NCI-H226 (cell line): ENCODE data around the gene ASB11.
"Not testable (repeated sequence)": the region's sequence is repeated elsewhere in the genome, so short reads cannot be mapped to it uniquely, and the experiment has no call there.

Experiments
- DNase-seq: peaks from one replicate; pipeline ENCODE4 v3.0.0-alpha.2; 2015

Gene ASB11

DNA sequence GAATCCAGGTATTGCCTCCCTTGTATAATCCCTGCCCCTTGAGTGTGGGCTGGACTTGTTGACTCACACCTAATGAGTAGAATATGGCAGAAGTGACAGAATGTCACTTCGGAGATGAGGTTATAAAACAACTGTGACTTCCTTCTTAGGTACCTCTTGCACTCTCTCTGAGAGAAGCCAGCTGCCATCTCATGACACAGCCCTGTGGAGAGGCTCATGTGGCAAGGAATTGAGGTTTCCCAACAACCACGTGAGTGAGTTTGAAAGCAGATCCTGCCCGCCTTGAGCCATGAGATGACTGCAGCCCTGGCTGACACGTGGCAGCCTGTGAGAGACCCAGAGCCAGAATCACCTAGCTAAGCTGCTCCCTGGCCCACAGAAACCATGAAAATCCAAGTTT is 13.5 kb downstream of the ASB11 start:
- no peak for DNase-seq

DNA sequence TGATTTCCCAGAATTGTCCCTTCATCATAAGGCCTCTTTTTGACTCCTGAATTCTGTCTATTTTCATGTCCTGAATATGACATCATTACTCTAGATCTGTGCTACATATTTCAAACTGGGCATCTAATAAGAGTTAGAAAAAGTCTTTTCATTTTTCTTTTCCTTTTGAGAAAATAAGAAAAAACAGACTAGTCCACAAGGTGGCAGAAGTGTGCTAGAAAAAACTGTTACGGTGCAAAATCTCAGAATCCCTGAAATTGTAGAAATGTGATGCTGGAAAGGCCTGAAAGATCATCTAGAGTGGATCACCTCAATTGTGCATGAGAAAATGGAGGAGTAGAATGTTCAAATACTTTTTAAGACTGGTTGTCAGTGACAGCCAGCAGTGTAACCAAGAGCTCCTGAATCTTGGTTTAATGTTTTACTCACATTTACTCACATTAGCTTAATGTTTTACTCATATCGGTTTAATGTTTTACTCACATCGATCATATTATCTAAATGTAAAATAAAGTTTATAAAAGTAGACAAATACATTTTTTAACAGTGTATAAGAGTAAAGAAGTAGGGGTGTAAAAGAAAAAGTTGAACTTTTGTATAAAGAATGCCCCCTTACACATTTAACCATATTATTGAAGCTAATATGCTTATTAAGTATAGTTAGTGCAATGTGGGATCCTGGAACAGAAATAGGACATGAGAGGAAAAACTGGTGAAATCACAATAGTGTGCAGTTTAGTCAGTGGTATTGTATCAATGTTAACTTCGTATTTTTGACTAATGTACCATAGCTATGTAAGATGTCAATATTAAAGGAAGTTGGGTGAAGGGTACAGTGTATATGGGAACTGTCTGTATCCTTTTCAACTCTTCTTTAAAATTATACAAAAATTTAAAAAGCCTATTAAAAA is 15.2 kb downstream of the ASB11 start:
- DNase-seq = no peak

DNA sequence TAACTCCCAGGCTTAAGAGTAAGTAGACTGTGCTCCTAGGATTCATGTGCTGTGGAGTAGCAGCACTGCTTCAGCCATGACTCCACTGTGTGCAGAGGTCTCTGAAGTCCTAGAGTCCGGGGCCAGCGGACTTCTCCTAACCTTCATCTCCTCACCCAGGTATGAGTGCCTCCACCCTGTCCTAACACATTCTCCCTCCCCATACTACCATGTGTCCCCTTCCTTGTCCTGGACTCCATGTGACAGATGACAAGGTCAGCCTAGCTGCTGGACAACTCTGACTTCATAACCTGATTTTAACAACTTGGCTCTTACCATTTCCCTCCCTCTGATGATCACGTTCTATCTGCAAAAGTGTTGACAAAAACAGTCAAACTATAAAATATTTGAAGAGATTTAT is 16.7 kb downstream of the ASB11 start:
- DNase-seq = no peak

DNA sequence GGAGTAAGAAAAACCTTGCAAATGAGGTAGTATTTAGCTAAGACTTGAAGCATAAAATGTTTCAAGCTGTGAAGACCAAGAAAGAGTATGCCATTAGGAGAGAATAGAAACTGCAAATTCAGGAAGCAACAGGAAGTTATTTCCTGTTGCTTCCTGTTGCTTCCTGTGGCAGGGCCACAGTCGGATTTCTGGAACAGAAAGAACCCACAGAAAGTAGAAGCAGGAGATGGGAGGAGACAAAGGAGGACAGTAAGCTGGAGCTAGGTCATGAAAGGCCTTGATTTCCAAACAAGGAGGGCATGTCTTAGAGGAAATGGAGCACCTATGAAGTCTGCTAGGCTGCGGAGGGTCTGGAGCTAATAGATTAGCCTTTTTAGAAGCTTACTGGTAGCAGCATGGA is 17.2 kb downstream of the ASB11 start:
- DNase-seq = no peak

DNA sequence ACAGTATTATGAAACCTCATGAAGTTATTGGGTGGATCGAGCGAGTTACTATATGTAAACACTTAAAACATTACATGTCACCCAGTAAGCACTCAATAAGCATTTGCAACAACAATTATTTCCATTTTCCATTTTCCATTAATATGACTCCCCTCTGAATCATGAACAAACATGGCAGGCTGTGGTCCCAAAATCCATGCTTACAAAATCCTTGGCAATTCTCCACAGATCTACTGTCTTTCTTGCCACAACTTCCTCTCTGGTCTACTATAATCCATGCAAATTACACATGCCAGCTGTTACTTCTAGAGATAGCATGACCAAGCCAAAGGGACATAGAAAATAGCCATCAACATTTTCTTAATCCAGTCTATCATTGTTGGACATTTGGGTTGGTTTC is 22.0 kb downstream of the ASB11 start:
- no peak for DNase-seq

DNA sequence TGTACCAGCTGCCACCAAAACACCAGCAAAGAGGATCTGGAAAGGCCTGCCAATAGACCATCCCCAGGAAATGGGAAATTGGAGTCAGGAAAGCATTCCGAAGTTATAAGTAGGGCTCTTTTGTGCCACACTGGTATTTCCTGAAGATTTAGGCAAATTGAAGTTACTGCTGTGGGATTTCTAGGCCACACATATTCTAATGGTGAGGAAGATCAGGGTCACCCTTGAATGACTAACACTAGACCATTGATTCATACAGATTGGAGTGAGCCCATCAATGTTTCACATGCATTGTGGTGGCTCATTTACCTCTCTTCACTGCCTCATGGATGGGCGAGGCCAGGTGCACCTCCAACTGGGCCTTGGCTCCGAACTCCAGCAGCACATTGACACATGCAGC is 22.6 kb downstream of the ASB11 start:
- no peak for DNase-seq

DNA sequence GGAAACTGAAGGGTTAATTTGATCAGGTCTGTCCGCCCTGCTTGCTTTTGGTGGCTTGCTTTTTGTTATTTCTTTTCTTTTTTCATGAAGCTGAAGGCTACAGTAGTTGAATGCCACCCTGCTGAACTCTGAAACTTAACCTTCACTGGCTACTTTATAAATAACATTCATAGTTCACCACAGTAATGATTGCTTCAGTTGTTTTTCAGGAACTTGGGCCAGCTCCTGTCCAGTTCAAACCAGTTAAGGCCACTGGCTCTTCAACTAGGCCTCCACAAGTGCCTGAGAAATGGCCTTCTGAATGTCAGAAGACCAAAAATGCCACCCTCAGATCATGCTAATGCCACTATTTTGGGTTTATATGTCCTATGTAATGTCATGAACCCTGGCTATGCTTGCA is 37.8 kb downstream of the ASB11 start:
- no peak for DNase-seq

DNA sequence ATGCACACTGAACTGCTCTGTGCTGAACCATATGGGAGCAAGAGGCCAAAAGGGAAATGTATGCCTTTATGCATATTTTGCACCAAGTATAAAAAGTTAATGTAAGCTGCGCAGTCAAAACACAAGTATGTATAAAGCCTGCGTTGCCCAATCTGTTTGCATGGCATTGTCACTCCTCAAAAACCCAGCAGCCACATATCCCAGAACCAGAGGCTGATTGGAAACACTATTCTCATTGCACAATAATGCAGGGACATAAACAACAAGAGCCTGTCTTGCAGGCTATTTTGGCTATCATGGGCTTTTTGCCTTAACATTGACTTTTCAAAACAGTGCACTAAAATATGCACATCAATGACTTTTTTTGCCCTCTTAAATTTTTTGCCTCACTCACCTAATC is 40.5 kb downstream of the ASB11 start:
- DNase-seq = no peak

DNA sequence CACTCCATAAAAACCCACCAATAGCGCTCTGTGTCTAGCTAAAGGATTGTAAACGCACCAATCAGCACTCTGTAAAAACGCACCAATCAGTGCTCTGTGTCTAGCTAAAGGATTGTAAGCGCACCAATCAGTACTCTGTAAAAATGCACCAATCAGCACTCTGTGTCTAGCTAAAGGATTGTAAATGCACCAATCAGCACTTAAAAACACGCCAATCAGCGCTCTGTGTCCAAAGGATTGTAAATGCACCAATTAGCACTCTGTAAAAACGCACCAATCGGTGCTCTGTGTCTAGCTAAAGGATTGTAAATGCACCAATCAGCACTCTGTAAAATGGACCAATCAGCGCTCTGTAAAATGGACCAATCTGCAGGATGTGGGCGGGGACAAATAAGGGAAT is 42.2 kb downstream of the ASB11 start:
- not testable (repeated sequence) for DNase-seq

DNA sequence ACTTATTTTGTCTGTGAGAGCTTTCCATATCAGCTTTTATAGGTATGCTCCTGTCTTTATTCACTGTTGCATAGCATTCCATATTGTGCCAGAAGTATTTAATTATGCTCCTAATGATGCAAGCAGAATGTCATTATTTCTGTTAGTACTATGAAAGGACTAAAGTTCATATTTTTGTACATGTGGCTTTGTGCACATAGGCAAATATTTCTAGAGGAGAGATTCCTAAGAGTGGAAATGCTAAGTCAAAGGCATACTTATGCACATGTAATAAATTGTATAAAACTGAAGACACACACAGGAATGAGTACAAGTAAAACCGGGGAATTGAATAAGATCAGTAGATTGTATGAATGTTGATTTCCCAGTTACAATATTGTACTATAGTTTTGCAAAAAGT is 43.7 kb downstream of the ASB11 start:
- DNase-seq = no peak

DNA sequence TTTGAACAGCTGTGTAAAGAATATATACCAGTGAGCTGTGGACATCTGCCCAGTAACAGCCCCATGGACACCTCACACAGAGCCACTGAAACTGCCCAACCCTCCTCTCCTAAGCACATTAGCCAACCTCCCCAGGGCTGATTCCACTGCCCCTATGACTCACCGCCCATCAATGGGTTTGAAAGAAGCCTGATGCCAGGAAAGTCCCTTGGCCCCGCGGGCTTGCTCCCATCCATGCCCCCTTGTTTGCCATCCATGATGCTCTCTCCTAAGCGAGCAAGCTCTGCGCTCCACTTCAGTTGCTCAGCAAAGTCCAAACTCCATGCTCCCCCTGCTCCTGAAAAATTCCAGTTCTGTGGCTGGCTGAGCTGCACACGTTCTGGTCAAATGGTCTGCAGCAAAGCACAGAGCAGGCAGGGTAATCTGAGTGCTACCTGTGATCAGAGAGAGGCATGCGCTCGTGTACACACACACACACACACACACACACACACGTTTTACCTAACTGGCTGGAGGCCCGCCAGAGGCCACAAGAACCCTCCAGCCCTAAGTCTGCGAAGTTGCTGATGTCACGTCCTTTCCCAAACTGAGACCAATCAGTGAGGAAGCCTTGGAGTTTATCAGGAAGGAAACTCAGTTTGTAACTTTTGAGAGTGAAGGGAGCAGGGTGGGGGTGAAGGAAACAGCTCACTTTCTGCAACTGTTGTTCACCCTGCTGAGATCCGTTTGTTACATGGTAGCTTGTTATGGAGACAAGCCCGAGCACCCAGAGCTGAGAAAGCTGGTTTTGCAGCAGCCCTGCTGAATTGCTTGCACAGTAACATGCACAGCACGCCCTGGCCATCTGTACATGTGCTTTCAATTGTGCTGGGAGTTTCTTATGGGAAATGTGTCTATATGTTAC is 45.6 kb downstream of the ASB11 start, which contains the start of gene ASB9:
Gene ASB9, minus strand, starts transcription at position 466 of the 904 bp plus-strand sequence. Its CDS starts 209 bp downstream, at position 257.
- peak; percentile 74 for DNase-seq

DNA sequence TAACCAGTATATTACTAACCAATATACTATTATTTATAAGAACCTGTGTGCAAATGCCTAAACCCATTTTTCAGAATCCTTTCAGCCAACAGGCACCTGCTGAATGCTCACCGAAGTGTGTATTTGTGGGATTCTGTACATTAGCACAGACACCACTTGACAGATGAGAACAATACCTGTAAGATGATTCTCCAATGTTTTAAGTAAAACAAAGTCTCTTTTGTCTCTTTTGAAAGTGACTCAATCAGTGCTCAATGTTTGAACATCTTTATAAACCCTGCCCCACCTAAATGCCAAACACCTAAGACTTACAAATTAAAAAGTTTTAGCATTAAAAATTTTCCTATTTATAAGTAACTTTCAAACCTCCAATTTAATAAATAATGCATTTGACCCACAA is 46.3 kb downstream of the ASB11 start:
- no peak for DNase-seq

DNA sequence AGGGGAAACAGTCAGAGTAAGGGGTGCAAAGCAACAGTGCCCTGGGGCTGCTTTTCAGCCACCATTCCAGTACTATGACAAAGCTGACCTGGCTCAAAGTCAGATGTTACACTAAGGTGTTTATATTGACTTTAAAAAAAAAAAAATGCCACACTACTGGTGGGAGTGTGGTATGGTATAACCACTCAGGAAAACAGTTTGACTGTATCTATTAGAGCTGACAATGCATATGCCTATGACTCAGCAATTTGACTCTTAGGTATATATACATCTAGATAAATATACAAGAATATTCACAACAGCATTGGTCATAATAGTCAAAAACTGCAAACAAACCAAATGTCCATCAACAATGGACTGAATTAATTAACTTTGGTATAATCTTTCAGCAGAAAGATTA is 60.6 kb downstream of the ASB11 start:
- DNase-seq = no peak

DNA sequence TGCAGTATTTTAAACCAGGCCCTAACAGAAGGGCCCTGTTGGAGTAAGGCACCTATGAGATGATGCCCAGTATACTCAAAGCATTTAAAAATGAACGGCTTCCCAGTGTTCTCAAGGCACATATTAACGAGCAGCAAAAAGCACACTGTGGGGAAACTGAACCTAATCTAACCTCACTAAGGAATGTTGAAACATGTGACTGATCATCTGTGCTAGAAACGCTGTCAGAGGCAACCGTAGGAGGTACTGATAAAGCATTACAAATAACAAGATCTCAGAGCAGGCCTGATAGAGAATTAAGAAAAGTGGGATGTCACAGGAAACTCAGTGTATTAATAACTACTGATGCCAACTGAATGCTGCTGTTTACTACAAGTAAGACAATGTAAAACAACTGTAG is 69.5 kb downstream of the ASB11 start:
- peak; percentile 26 for DNase-seq

DNA sequence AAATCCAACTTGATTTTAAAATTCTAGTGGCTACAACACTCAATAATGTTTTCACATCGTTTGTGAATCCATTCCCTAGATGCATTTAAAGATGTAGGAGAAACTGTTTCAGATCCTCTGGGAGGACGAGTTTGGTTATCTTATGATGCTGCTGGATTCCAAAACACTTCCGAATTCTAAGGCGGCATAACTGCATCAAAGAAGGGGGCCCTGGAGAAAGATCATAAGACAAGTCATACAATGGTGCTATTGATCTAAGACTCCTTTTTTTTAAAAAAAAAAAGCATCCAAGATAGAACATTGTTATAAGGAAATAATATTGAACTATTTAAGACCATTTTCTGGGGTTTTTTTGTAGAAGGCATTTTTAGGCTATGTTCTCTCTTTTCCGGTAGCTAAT is 71.0 kb downstream of the ASB11 start:
- DNase-seq = no peak

DNA sequence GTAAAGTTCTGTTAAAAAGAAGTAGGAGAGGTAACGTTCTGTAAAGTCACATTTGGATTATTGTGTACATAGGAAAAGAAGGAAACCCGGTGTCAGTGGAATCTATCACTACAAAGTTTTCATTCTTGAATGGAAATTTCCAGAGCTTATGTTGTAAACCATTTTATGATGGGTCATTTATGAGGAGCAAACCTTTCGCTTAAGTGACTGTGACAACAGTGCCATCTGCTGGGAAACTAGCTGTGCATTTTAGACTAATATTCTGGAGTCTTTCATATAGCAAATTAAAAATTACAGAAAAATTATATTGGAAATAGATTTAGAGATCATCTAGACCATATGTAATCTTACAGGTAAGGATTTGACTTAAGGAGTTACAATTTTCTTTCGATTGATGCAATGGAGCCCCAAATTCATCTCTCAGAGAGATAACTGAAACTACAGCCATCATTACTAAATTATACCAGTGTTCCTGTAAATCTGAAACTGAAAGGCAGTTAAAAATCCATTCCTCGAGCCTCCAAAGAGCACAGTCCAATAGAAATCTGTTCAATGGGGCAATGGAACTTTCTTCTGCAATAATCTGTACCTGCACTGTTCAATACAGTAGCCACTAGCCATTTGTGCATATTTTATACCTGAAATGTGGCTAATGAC is 72.4 kb downstream of the ASB11 start:
- peak; percentile 24 for DNase-seq

DNA sequence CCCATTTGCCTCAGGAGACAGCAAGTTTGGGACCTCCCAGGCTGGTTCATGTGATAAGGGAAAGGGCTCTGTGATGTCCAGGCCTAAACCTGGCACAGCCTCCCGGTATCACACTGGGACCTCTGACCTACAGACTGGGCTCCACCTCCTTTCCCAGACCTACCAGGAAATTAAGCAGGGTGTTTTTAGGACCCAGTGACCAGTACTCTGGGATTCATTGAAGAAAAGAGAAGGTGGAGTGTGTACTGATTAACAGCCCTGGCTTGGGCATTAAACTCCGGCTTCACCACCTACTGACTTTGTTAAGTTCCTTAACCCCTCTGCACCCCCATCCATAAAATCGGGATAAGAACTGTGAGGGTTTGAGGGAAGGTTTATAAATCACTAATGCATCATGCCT is 74.1 kb downstream of the ASB11 start:
- DNase-seq = no peak

DNA sequence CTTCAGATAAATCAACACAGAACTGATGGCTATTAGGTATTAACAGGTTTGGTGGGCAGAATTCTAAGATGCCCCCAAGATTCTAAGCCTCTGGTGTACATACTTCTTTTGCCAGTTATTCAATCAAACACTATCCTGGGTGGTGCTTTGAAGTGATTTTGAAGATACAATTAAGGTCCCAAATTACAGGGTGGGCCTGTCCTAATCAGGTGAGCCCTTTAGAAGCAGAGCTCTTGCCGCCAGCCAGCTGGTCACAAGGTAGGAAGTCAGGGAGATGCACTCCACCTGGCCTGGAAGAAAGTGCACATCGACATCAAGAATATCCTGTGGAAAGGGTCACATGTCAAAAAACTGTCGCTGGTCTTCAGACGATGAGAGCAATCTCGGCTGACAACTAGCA is 75.0 kb downstream of the ASB11 start:
- no peak for DNase-seq

DNA sequence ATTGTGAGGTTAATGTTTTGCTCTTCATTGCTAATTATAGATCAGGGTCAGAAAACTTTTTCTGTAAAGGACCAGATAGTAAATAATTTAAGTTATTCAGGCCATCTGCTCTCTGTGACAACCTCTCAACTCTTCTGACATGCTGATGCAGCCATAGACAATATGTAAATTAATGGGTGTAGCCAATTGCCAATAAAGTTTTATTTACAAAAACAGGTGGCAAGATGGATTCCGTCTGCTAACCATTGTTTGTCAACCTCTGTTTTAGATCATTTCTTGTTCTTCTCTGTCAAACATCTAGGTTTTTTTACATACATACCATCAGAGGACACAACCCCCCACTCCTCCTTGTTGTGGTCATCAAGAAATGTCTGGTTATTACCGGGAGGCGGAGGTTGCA is 79.3 kb downstream of the ASB11 start:
- DNase-seq = no peak

DNA sequence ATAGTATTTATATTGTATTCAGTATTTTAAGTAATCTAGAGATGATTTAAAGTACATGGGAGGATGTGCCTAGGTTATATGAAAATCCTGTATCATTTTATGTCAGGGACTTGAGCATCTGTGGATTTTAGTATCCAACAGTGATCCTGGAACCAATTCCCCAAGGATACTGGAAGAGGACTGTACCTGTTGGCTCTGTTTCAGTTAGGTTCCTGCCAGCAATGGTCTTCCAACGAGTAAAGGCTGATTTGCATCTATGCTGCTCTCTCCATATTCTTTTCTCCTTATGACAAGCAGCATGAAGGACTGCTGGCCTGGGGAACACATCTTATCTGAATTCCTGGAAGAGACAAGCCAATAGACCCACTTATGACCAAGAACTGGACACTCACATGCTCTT is 80.4 kb downstream of the ASB11 start:
- no peak for DNase-seq

DNA sequence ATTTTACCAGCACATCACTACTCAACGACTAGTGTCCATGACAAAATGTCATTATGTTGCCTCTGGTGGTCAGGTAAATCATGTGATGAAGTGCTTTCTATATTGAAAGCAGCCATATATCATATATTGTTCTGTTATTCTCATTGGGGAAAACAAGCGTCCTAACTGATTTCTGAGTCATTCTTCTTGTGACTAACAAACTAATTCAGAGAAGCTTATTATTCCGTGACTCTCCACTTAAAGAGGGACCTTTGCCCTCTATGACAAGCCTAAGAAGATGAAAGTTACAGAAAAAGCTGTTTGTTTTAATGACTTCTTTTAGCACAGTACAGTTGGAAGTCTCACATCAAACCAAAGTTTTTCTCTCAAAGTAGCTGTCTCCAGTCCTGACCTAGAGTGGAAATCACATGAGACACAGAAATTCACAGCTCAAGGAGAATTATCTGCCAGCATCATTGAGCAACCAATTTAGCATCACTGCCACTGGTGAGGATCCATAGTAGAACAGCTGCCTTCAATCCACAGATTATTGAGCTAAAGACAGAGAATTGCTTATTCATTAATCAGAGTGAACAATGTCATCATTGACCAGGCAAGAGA is 81.9 kb downstream of the ASB11 start:
- no peak for DNase-seq
